Activated CD8-positive, alpha-beta T cell treated with anti-CD3 and anti-CD28 coated beads for 36 hours (primary cell): ENCODE results near the gene CPA4. TPM values are rescaled to one million over a fixed set of nuclear protein-coding genes. Genes with fewer than 3 reads are reported as not detected.

Source experiments
- ATAC-seq: fragments of 200-7000 bp; cut with Tn5 transposase; one replicate; pipeline ENCODE4 v1.10.0; 2021; ENCODE audit warnings: mild to moderate bottlenecking, moderate library complexity
- CTCF ChIA-PET: fragments of 350-600 bp; sonication (Branson Sonifier 250); formaldehyde crosslinking; loops from one replicate; lab custom pipeline; 2021; ENCODE audit warnings: antibody characterized with exemption; lab: Charles Lee
- POLR2A ChIA-PET: fragments of 350-600 bp; sonication (Branson Sonifier 250); formaldehyde crosslinking; loops from one replicate; lab custom pipeline; 2021; ENCODE audit warnings: antibody characterized with exemption; lab: Charles Lee
- DNase-seq: peaks from one replicate; pipeline ENCODE4 v3.0.0-alpha.2; 2020
- H3K27ac Mint-ChIP-seq: one replicate; pipeline ENCODE4 v1.8.0; 2021; ENCODE audit warnings: mild to moderate bottlenecking, mixed read lengths
- H3K27me3 Mint-ChIP-seq: one replicate; pipeline ENCODE4 v1.8.0; 2021; ENCODE audit warnings: mixed read lengths
- H3K36me3 Mint-ChIP-seq: one replicate; pipeline ENCODE4 v1.8.0; 2021; ENCODE audit warnings: low read depth, mixed read lengths
- H3K4me1 Mint-ChIP-seq: one replicate; pipeline ENCODE4 v1.8.0; 2021; ENCODE audit warnings: low read depth, mixed read lengths
- H3K4me3 Mint-ChIP-seq: one replicate; pipeline ENCODE4 v1.8.0; 2021; ENCODE audit warnings: mild to moderate bottlenecking, moderate library complexity, mixed read lengths
- H3K9me3 Mint-ChIP-seq: one replicate; pipeline ENCODE4 v1.8.0; 2021; ENCODE audit warnings: mixed read lengths
- CTCF ChIP-seq: fragments of 200-600 bp; IDR thresholded peaks from one replicate; pipeline ENCODE4 v1.8.0; 2022; ENCODE audit warnings: antibody characterized with exemption, mild to moderate bottlenecking
- intact Hi-C: fragments of 100-400 bp; cut with micrococcal nuclease; formaldehyde crosslinking; loops from one replicate; pipeline ENCODE4 v1.10.0; 2022
- total RNA-seq, 2 experiments: library from RNA; stranded (reverse); gene quantifications; one replicate each; pipeline ENCODE4 v1.2.3, GENCODE V29; 2021

The CPA4 gene
- total RNA-seq, 2 experiments from 2014 or later: not detected

DNA sequence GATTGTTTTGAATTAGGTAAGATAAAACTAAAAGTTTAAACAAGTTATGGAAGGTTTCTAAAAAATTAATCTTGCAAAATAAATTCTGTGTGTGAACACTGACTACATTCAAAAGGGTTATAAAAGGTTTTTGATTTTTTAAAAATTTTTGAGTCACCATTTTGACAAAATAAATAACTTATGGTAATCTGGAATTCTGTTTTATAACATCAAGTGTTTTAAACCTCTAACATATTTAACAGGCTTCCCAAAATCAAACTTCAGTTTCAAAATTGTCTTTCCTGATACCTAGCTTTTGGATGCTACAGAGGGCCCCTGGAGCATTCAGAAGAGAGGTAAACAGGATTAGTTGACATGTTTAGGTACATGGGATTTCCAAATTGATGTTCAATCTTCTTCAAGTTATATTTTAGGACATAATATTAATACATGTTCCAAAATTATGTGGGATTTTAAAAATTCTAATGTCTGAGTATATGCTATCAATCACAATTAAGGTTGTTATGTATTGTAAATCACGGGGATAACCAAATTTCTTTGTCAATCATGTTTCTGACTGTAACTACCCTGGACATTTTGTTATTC, 34.4 kb upstream of the CPA4 start:
- TF ChIP-seq CTCF: no peak
- DNase-seq (no peak), ATAC-seq (no peak)
- H3K36me3 Mint-ChIP-seq: peaks cover 2% of the 10 kb centered on the region
- H3K4me1 Mint-ChIP-seq: peaks cover 4% of the 10 kb centered on the region
- no peaks in the 10 kb centered on the region for H3K27me3 Mint-ChIP-seq
- H3K27ac Mint-ChIP-seq: no peak overlapping the region
- intact Hi-C loops: no loop called here
- no peak overlapping the region for H3K4me3 Mint-ChIP-seq
- ChIA-PET POLR2A (no interaction called here), CTCF (interaction anchor here (1.2 to 2.5 kb wide), 3 partner anchors 15 to 23 kb away, joined by 3 to 7 read pairs (median 4); no protein-coding TSS in a partner anchor)
- H3K9me3 Mint-ChIP-seq: peaks cover 5% of the 10 kb centered on the region

DNA sequence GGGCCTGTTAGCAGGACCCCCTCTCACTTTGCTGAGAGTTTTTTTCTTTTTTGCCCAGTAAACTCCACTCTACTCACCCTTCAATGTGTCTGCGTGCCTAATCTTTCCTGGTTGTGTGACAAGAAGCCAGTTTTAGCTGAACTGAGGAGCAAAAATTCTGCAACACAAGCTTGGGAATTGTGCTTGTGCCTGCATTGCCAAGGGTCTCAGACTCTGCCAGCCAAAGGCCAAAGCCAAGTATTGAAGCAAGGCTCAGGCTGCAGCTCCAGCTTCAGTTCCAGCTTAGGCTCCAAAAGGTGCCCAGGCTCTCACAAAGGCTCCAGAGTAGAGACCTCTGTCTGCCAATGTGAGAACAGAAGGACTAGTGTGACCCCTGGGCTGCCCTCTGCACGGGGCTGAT, 30.5 kb upstream of the CPA4 start:
- no peak for TF ChIP-seq CTCF
- Mint-ChIP-seq H3K4me3 (no peak overlapping the region), H3K9me3 (peaks cover 4% of the 10 kb centered on the region), H3K36me3 (peaks cover 2% of the 10 kb centered on the region), H3K27me3 (no peaks in the 10 kb centered on the region), H3K27ac (no peak overlapping the region), H3K4me1 (peaks cover 4% of the 10 kb centered on the region)
- POLR2A ChIA-PET: no interaction called here
- DNase-seq (no peak), ATAC-seq (no peak)
- CTCF ChIA-PET: interaction anchor here (0.8 kb wide), 1 partner anchor 10 kb away, joined by 3 read pairs; no protein-coding TSS in a partner anchor
- intact Hi-C loops: no loop called here

DNA sequence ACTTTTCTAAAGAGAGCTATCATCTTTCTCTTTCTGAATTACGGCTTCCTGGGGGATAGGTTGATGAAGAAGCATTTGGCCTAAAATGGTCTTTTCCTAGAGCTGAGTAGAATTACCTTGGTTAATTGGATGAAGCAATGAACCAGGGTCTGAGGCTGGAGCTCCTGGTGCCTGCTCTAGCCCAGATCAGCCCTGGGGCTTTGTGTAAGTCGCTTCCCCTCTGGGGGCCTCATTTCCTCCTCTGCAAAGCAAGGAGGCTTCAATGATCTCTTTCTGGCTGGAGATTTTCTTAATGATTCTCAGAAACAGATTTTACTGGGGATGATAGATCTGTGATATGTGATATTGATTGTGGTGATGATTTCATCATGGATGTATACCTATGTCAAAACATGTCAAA, 29.8 kb upstream of the CPA4 start:
- no peak for TF ChIP-seq CTCF
- Mint-ChIP-seq H3K9me3 (peaks cover 4% of the 10 kb centered on the region), H3K4me3 (no peak overlapping the region), H3K27ac (no peak overlapping the region), H3K27me3 (no peaks in the 10 kb centered on the region), H3K4me1 (peaks cover 4% of the 10 kb centered on the region), H3K36me3 (peaks cover 2% of the 10 kb centered on the region)
- ChIA-PET POLR2A (no interaction called here), CTCF (interaction anchor here (0.8 kb wide), 1 partner anchor 9 kb away, joined by 3 read pairs; no protein-coding TSS in a partner anchor)
- no peak for DNase-seq
- intact Hi-C loops: no loop called here
- no peak for ATAC-seq

- no peak within 1 kb of the TSS for H3K27ac Mint-ChIP-seq
- no peaks in the 10 kb centered on the region for H3K27me3 Mint-ChIP-seq
- CTCF ChIA-PET: no interaction called here
- peaks cover 4% of the 10 kb centered on the region for H3K4me1 Mint-ChIP-seq
- POLR2A ChIA-PET: no interaction called here
- intact Hi-C loops: no loop called here
- H3K36me3 Mint-ChIP-seq: no peaks in the 10 kb centered on the region
- DNase-seq: no peak
- no peaks in the 10 kb centered on the region for H3K9me3 Mint-ChIP-seq
- ATAC-seq: no peak
- TF ChIP-seq CTCF: no peak
- H3K4me3 Mint-ChIP-seq: no peak within 1 kb of the TSS
Measured at GRCh38 chr7:130266258-130266960, 26.6 kb upstream of the CPA4 start, which contains the start of gene CPA2. Gene CPA2, plus strand, starts transcription at chr7:130266863. Its CDS starts 19 bp downstream, at chr7:130266882.

- Mint-ChIP-seq H3K36me3 (no peaks in the 10 kb centered on the region), H3K4me1 (peaks cover 4% of the 10 kb centered on the region), H3K4me3 (no peak overlapping the region), H3K27ac (no peak overlapping the region), H3K9me3 (no peaks in the 10 kb centered on the region), H3K27me3 (no peaks in the 10 kb centered on the region)
- intact Hi-C loops: no loop called here
- ChIA-PET CTCF (no interaction called here), POLR2A (no interaction called here)
- no peak for ATAC-seq
- TF ChIP-seq CTCF: no peak
- no peak for DNase-seq
Measured at GRCh38 chr7:130266961-130267321, 26.0 kb upstream of the CPA4 start.
